HL-60 (cell line): Measurements from ENCODE around the gene FRMD8.

Experiments used
- DNase-seq, 2 experiments: peaks; one replicate each; pipeline ENCODE4 v3.0.0-alpha.2; 2010 to 2020; ENCODE audit warnings: low read depth in 1 of 2, low spot score in 1 of 2
- H3K27ac ChIP-seq: fragments of 250-450 bp; sonication (Bioruptor Pico); replicated peaks from 2 replicates; pipeline ENCODE4 v1.5.1; 2020; ENCODE audit warnings: mild to moderate bottlenecking, moderate library complexity
- H3K27me3 ChIP-seq: fragments of 250-450 bp; sonication (Bioruptor Pico); 2 replicates; pipeline ENCODE4 v1.5.1; 2021; ENCODE audit warnings: mild to moderate bottlenecking, moderate library complexity; ENCODE audit not compliant: insufficient read depth, poor library complexity, severe bottlenecking
- H3K4me3 ChIP-seq: replicated peaks from 2 replicates; pipeline ENCODE4 v1.5.1; 2011; ENCODE audit warnings: mild to moderate bottlenecking, control low read depth, low read length; ENCODE audit not compliant: insufficient read depth
- CTCF ChIP-seq: IDR thresholded peaks from one replicate; pipeline ENCODE4 v1.5.1; 2011; ENCODE audit warnings: low read length, control low read depth, inconsistent platforms; ENCODE audit not compliant: insufficient read depth
- GABPA ChIP-seq: IDR thresholded peaks from 2 replicates; pipeline ENCODE4 v1.6.1; 2012; ENCODE audit warnings: low read depth
- POLR2AphosphoS5 ChIP-seq: IDR thresholded peaks from 2 replicates; pipeline ENCODE4 v1.6.1; 2012; ENCODE audit warnings: low read depth
- REST ChIP-seq: IDR thresholded peaks from 2 replicates; pipeline ENCODE4 v1.6.1; 2012; ENCODE audit warnings: low read depth; ENCODE audit not compliant: insufficient replicate concordance
- SPI1 ChIP-seq: IDR thresholded peaks from 2 replicates; pipeline ENCODE4 v1.6.1; 2012; ENCODE audit warnings: low read depth, mild to moderate bottlenecking, borderline replicate concordance
- long read RNA-seq: library from polyadenylated mRNA; unstranded; transcript quantifications from one replicate; pipeline ENCODE4 v2.0.0, GENCODE V29; 2020

The FRMD8 gene
- long read RNA-seq, transcript FRMD8-203 (10 exons, 1,818 nt): major isoform, 138 of 210 reads
- long read RNA-seq, transcript FRMD8-201 (11 exons, 3,723 nt): minor isoform, 46 of 210 reads
- long read RNA-seq, partial matches to known transcripts: 11 of 210 reads
- long read RNA-seq, other reads (novel, unspliced or antisense): 13 of 210 reads

GRCh38 chr11:65386307-65387140 is at the start of gene FRMD8:
FRMD8 (plus strand) TSS chr11:65386637; CDS start chr11:65387037, 400 bp downstream.
- no peak for TF ChIP-seq REST
- TF ChIP-seq CTCF: no peak
- no peak for TF ChIP-seq GABPA
- TF ChIP-seq SPI1: peak; percentile 64; the same call in 1 of the 2 replicates
- peak; percentile 63; the same call in 1 of the 2 replicates for TF ChIP-seq POLR2AphosphoS5
- H3K27ac ChIP-seq: peak within 1 kb of the TSS; percentile 77
- peak; percentile 81 to 83 for DNase-seq
- no peaks in the 10 kb centered on the region for H3K27me3 ChIP-seq
- peak within 1 kb of the TSS; percentile 92 for H3K4me3 ChIP-seq

- no peaks in the 10 kb centered on the region for H3K27me3 ChIP-seq
- no peak for DNase-seq
- TF ChIP-seq REST (no peak), GABPA (no peak), SPI1 (no peak), POLR2AphosphoS5 (no peak), CTCF (no peak)
- H3K4me3 ChIP-seq: no peak overlapping the region
- H3K27ac ChIP-seq: no peak overlapping the region
These were observed 47.8 kb upstream of the FRMD8 start for GRCh38 chr11:65338676-65339075.

GRCh38 chr11:65340226-65340625 is 46.2 kb upstream of the FRMD8 start:
- H3K4me3 ChIP-seq: no peak overlapping the region
- H3K27me3 ChIP-seq: no peaks in the 10 kb centered on the region
- no peak for DNase-seq
- no peak overlapping the region for H3K27ac ChIP-seq
- TF ChIP-seq POLR2AphosphoS5 (no peak), REST (no peak)
